ENCODE results near the gene GALNS.

GALNS gene

GRCh38 chr16:88781140-88782077 lies 75.3 kb downstream of the GALNS start:
- peaks cover 85% of the 10 kb centered on the region for H3K79me2 ChIP-seq (ENCODE audit: control insufficient read depth, insufficient read depth, low read length, unreplicated experiment)
- H3K36me3 ChIP-seq (ENCODE audit: insufficient read depth, low read length) = no peaks in the 10 kb centered on the region
- H3K4me1 ChIP-seq (ENCODE audit: control insufficient read depth, insufficient read depth, low read length, unreplicated experiment) = peaks cover 41% of the 10 kb centered on the region
- H3K4me3 ChIP-seq (ENCODE audit: low read depth, low read length) = no peak overlapping the region
- no peak overlapping the region for H2AFZ ChIP-seq (ENCODE audit: low read length, unreplicated experiment)
- no peaks in the 10 kb centered on the region for H3K27me3 ChIP-seq (ENCODE audit: insufficient read depth, low read length)
- peak overlapping the region; percentile 82; the same call in 1 of the 2 replicates for H3K27ac ChIP-seq (ENCODE audit: low read depth, low read length)

GRCh38 chr16:88780142-88781062 lies 76.3 kb downstream of the GALNS start:
- no peak overlapping the region for H2AFZ ChIP-seq (ENCODE audit: low read length, unreplicated experiment)
- H3K36me3 ChIP-seq (ENCODE audit: insufficient read depth, low read length) = no peaks in the 10 kb centered on the region
- H3K27me3 ChIP-seq (ENCODE audit: insufficient read depth, low read length) = no peaks in the 10 kb centered on the region
- H3K79me2 ChIP-seq (ENCODE audit: control insufficient read depth, insufficient read depth, low read length, unreplicated experiment) = peaks cover 95% of the 10 kb centered on the region
- H3K4me3 ChIP-seq (ENCODE audit: low read depth, low read length) = no peak overlapping the region; the same call in 1 of the 2 replicates
- peaks cover 41% of the 10 kb centered on the region for H3K4me1 ChIP-seq (ENCODE audit: control insufficient read depth, insufficient read depth, low read length, unreplicated experiment)
- no peak overlapping the region for H3K27ac ChIP-seq (ENCODE audit: low read depth, low read length)

- Histone ChIP-seq H3K4me3 (ENCODE audit: low read depth, low read length) (no peak overlapping the region), H3K36me3 (ENCODE audit: insufficient read depth, low read length) (no peaks in the 10 kb centered on the region), H3K27ac (ENCODE audit: low read depth, low read length) (no peak overlapping the region), H3K79me2 (ENCODE audit: control insufficient read depth, insufficient read depth, low read length, unreplicated experiment) (peaks cover 100% of the 10 kb centered on the region), H3K4me1 (ENCODE audit: control insufficient read depth, insufficient read depth, low read length, unreplicated experiment) (peaks cover 46% of the 10 kb centered on the region), H3K27me3 (ENCODE audit: insufficient read depth, low read length) (no peaks in the 10 kb centered on the region), H2AFZ (ENCODE audit: low read length, unreplicated experiment) (no peak overlapping the region)
These were observed 77.2 kb downstream of the GALNS start for GRCh38 chr16:88779406-88780141.

GRCh38 chr16:88778541-88779065 lies 78.1 kb downstream of the GALNS start:
- H3K79me2 ChIP-seq (ENCODE audit: control insufficient read depth, insufficient read depth, low read length, unreplicated experiment) = peaks cover 98% of the 10 kb centered on the region
- H3K4me3 ChIP-seq (ENCODE audit: low read depth, low read length) = no peak overlapping the region
- H3K36me3 ChIP-seq (ENCODE audit: insufficient read depth, low read length) = no peaks in the 10 kb centered on the region
- peaks cover 55% of the 10 kb centered on the region for H3K4me1 ChIP-seq (ENCODE audit: control insufficient read depth, insufficient read depth, low read length, unreplicated experiment)
- H2AFZ ChIP-seq (ENCODE audit: low read length, unreplicated experiment) = no peak overlapping the region
- no peak overlapping the region for H3K27ac ChIP-seq (ENCODE audit: low read depth, low read length)
- no peaks in the 10 kb centered on the region for H3K27me3 ChIP-seq (ENCODE audit: insufficient read depth, low read length)

- H3K4me3 ChIP-seq (ENCODE audit: low read depth, low read length) = no peak overlapping the region
- peaks cover 98% of the 10 kb centered on the region for H3K79me2 ChIP-seq (ENCODE audit: control insufficient read depth, insufficient read depth, low read length, unreplicated experiment)
- H3K4me1 ChIP-seq (ENCODE audit: control insufficient read depth, insufficient read depth, low read length, unreplicated experiment) = peaks cover 58% of the 10 kb centered on the region
- H3K27me3 ChIP-seq (ENCODE audit: insufficient read depth, low read length) = no peaks in the 10 kb centered on the region
- no peak overlapping the region for H3K27ac ChIP-seq (ENCODE audit: low read depth, low read length)
- H2AFZ ChIP-seq (ENCODE audit: low read length, unreplicated experiment) = no peak overlapping the region
- H3K36me3 ChIP-seq (ENCODE audit: insufficient read depth, low read length) = no peaks in the 10 kb centered on the region
These were observed 78.5 kb downstream of the GALNS start for GRCh38 chr16:88778271-88778525.

GRCh38 chr16:88777471-88778270 lies 79.1 kb downstream of the GALNS start:
- Histone ChIP-seq H3K4me3 (ENCODE audit: low read depth, low read length) (no peak overlapping the region), H3K27ac (ENCODE audit: low read depth, low read length) (no peak overlapping the region), H3K4me1 (ENCODE audit: control insufficient read depth, insufficient read depth, low read length, unreplicated experiment) (peaks cover 58% of the 10 kb centered on the region), H3K27me3 (ENCODE audit: insufficient read depth, low read length) (no peaks in the 10 kb centered on the region), H3K79me2 (ENCODE audit: control insufficient read depth, insufficient read depth, low read length, unreplicated experiment) (peaks cover 98% of the 10 kb centered on the region), H3K36me3 (ENCODE audit: insufficient read depth, low read length) (no peaks in the 10 kb centered on the region), H2AFZ (ENCODE audit: low read length, unreplicated experiment) (no peak overlapping the region)

GRCh38 chr16:88775825-88776224 lies 80.9 kb downstream of the GALNS start:
- Histone ChIP-seq H3K79me2 (ENCODE audit: control insufficient read depth, insufficient read depth, low read length, unreplicated experiment) (peaks cover 96% of the 10 kb centered on the region), H3K27me3 (ENCODE audit: insufficient read depth, low read length) (no peaks in the 10 kb centered on the region), H2AFZ (ENCODE audit: low read length, unreplicated experiment) (no peak overlapping the region), H3K27ac (ENCODE audit: low read depth, low read length) (no peak overlapping the region), H3K4me1 (ENCODE audit: control insufficient read depth, insufficient read depth, low read length, unreplicated experiment) (peaks cover 55% of the 10 kb centered on the region), H3K4me3 (ENCODE audit: low read depth, low read length) (no peak overlapping the region), H3K36me3 (ENCODE audit: insufficient read depth, low read length) (no peaks in the 10 kb centered on the region)

GRCh38 chr16:88774544-88775393 lies 82.0 kb downstream of the GALNS start:
- Histone ChIP-seq H3K27ac (ENCODE audit: low read depth, low read length) (peak overlapping the region; percentile 43), H3K4me1 (ENCODE audit: control insufficient read depth, insufficient read depth, low read length, unreplicated experiment) (peaks cover 55% of the 10 kb centered on the region), H3K79me2 (ENCODE audit: control insufficient read depth, insufficient read depth, low read length, unreplicated experiment) (peaks cover 96% of the 10 kb centered on the region), H3K36me3 (ENCODE audit: insufficient read depth, low read length) (no peaks in the 10 kb centered on the region), H3K4me3 (ENCODE audit: low read depth, low read length) (no peak overlapping the region), H2AFZ (ENCODE audit: low read length, unreplicated experiment) (no peak overlapping the region), H3K27me3 (ENCODE audit: insufficient read depth, low read length) (no peaks in the 10 kb centered on the region)

- Histone ChIP-seq H3K36me3 (ENCODE audit: insufficient read depth, low read length) (no peaks in the 10 kb centered on the region), H2AFZ (ENCODE audit: low read length, unreplicated experiment) (no peak overlapping the region), H3K79me2 (ENCODE audit: control insufficient read depth, insufficient read depth, low read length, unreplicated experiment) (peaks cover 96% of the 10 kb centered on the region), H3K4me1 (ENCODE audit: control insufficient read depth, insufficient read depth, low read length, unreplicated experiment) (peaks cover 57% of the 10 kb centered on the region), H3K4me3 (ENCODE audit: low read depth, low read length) (no peak overlapping the region), H3K27me3 (ENCODE audit: insufficient read depth, low read length) (no peaks in the 10 kb centered on the region), H3K27ac (ENCODE audit: low read depth, low read length) (peak overlapping the region; percentile 43)
These were observed 82.9 kb downstream of the GALNS start for GRCh38 chr16:88773812-88774291.

Measured in ACC112 (cell line).